ENCODE results near the gene FRYL.
"Not testable (repeated sequence)": the region's sequence is repeated elsewhere in the genome, so short reads cannot be mapped to it uniquely, and the experiment has no call there.

Gene FRYL

GRCh38 chr4:48745223-48745622, 34.9 kb downstream of the FRYL start:
- DNase-seq: not testable (repeated sequence)

GRCh38 chr4:48742412-48742811, 37.7 kb downstream of the FRYL start:
- no peak for DNase-seq

- DNase-seq: no peak
Observed at GRCh38 chr4:48739560-48740019, 40.5 kb downstream of the FRYL start.

- no peak for DNase-seq
Observed at GRCh38 chr4:48738856-48739255, 41.2 kb downstream of the FRYL start.

- DNase-seq: peak; percentile 37
Observed at GRCh38 chr4:48728906-48729496, 51.1 kb downstream of the FRYL start.

- no peak for DNase-seq
Observed at GRCh38 chr4:48727666-48728459, 52.2 kb downstream of the FRYL start.

- DNase-seq: no peak
Observed at GRCh38 chr4:48725414-48725813, 54.7 kb downstream of the FRYL start.

- no peak for DNase-seq
Observed at GRCh38 chr4:48722509-48723446, 57.3 kb downstream of the FRYL start.

GRCh38 chr4:48720459-48720858, 59.6 kb downstream of the FRYL start:
- no peak for DNase-seq

- DNase-seq: no peak
Observed at GRCh38 chr4:48718818-48719465, 61.1 kb downstream of the FRYL start.

GRCh38 chr4:48716285-48716684, 63.8 kb downstream of the FRYL start:
- DNase-seq: not testable (repeated sequence)

GRCh38 chr4:48710446-48711209, 69.5 kb downstream of the FRYL start:
- no peak for DNase-seq

- no peak for DNase-seq
Observed at GRCh38 chr4:48709901-48710300, 70.2 kb downstream of the FRYL start.

- no peak for DNase-seq
Observed at GRCh38 chr4:48708610-48709009, 71.5 kb downstream of the FRYL start.

- no peak for DNase-seq
Observed at GRCh38 chr4:48706736-48707135, 73.3 kb downstream of the FRYL start.

GRCh38 chr4:48705609-48706008, 74.5 kb downstream of the FRYL start:
- no peak for DNase-seq

GRCh38 chr4:48704091-48704802, 75.8 kb downstream of the FRYL start:
- no peak for DNase-seq

- DNase-seq: no peak
Observed at GRCh38 chr4:48699475-48699874, 80.6 kb downstream of the FRYL start.

- no peak for DNase-seq
Observed at GRCh38 chr4:48698029-48698971, 81.8 kb downstream of the FRYL start.

GRCh38 chr4:48697516-48697915, 82.6 kb downstream of the FRYL start:
- DNase-seq: not testable (repeated sequence)
